ENCODE measurements around the gene MRPS7. TPM values are rescaled to one million over a fixed set of nuclear protein-coding genes. Genes with fewer than 3 reads are reported as not detected.

MRPS7 gene
- total and polyA plus RNA-seq, 9 of the 15 experiments (the other 6 are each of a cell fraction or from before 2014, with no cell fraction given), result 107 to 244 (median 132) TPM

GRCh38 chr17:75261336-75262111, at the start of gene MRPS7, which contains the start of gene GGA3 (continued):
- TF ChIP-seq, protein P1, sequence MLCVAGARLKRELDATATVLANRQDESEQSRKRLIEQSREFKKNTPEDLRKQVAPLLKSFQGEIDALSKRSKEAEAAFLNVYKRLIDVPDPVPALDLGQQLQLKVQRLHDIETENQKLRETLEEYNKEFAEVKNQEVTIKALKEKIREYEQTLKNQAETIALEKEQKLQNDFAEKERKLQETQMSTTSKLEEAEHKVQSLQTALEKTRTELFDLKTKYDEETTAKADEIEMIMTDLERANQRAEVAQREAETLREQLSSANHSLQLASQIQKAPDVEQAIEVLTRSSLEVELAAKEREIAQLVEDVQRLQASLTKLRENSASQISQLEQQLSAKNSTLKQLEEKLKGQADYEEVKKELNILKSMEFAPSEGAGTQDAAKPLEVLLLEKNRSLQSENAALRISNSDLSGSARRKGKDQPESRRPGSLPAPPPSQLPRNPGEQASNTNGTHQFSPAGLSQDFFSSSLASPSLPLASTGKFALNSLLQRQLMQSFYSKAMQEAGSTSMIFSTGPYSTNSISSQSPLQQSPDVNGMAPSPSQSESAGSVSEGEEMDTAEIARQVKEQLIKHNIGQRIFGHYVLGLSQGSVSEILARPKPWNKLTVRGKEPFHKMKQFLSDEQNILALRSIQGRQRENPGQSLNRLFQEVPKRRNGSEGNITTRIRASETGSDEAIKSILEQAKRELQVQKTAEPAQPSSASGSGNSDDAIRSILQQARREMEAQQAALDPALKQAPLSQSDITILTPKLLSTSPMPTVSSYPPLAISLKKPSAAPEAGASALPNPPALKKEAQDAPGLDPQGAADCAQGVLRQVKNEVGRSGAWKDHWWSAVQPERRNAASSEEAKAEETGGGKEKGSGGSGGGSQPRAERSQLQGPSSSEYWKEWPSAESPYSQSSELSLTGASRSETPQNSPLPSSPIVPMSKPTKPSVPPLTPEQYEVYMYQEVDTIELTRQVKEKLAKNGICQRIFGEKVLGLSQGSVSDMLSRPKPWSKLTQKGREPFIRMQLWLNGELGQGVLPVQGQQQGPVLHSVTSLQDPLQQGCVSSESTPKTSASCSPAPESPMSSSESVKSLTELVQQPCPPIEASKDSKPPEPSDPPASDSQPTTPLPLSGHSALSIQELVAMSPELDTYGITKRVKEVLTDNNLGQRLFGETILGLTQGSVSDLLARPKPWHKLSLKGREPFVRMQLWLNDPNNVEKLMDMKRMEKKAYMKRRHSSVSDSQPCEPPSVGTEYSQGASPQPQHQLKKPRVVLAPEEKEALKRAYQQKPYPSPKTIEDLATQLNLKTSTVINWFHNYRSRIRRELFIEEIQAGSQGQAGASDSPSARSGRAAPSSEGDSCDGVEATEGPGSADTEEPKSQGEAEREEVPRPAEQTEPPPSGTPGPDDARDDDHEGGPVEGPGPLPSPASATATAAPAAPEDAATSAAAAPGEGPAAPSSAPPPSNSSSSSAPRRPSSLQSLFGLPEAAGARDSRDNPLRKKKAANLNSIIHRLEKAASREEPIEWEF (CRISPR knock-in tag; IDR thresholded peaks at IDR 0.05), result no peak
- TF ChIP-seq CEBPB (tag; IDR thresholded peaks at IDR 0.05) (no peak), CREBBP (IDR thresholded peaks at IDR 0.05; ENCODE audit: low read depth, low read length) (no peak), SMARCA4 (IDR thresholded peaks at IDR 0.05) (no peak), PHF20 (IDR thresholded peaks at IDR 0.05; ENCODE audit: partially characterized antibody) (peak; percentile 98), SRSF7 (optimal IDR thresholded peaks at IDR 0.05; ENCODE audit: low read depth, low read length) (no peak), ESRRA (IDR thresholded peaks at IDR 0.05; ENCODE audit: borderline replicate concordance, low read depth) (peak; percentile 80; the same call in 1 of the 2 replicates), SRF (CRISPR knock-in tag; IDR thresholded peaks at IDR 0.05) (peak; percentile 47 to 91; a peak in 2 of 4 replicates), TEAD1 (CRISPR knock-in tag; IDR thresholded peaks at IDR 0.05) (peak in 1 of 2 experiments; percentile 78; a peak in 2 of 4 replicates), ZNF174 (CRISPR knock-in tag; IDR thresholded peaks at IDR 0.05) (no peak), NELFE (IDR thresholded peaks at IDR 0.05; ENCODE audit: insufficient read depth, insufficient read length) (no peak), ZNF263 (CRISPR knock-in tag; IDR thresholded peaks at IDR 0.05; ENCODE audit: borderline replicate concordance) (no peak; the same call in 1 of the 2 replicates), PTBP1 (IDR thresholded peaks at IDR 0.05; ENCODE audit: low read depth, low read length) (no peak), FOXA1 (IDR thresholded peaks at IDR 0.05; ENCODE audit: borderline replicate concordance) (no peak), FUS (optimal IDR thresholded peaks at IDR 0.05; ENCODE audit: low read depth, low read length) (no peak)
- TF ChIP-seq, protein P2, sequence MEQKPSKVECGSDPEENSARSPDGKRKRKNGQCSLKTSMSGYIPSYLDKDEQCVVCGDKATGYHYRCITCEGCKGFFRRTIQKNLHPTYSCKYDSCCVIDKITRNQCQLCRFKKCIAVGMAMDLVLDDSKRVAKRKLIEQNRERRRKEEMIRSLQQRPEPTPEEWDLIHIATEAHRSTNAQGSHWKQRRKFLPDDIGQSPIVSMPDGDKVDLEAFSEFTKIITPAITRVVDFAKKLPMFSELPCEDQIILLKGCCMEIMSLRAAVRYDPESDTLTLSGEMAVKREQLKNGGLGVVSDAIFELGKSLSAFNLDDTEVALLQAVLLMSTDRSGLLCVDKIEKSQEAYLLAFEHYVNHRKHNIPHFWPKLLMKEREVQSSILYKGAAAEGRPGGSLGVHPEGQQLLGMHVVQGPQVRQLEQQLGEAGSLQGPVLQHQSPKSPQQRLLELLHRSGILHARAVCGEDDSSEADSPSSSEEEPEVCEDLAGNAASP (IDR thresholded peaks at IDR 0.05), result no peak
- TF ChIP-seq, protein P3, sequence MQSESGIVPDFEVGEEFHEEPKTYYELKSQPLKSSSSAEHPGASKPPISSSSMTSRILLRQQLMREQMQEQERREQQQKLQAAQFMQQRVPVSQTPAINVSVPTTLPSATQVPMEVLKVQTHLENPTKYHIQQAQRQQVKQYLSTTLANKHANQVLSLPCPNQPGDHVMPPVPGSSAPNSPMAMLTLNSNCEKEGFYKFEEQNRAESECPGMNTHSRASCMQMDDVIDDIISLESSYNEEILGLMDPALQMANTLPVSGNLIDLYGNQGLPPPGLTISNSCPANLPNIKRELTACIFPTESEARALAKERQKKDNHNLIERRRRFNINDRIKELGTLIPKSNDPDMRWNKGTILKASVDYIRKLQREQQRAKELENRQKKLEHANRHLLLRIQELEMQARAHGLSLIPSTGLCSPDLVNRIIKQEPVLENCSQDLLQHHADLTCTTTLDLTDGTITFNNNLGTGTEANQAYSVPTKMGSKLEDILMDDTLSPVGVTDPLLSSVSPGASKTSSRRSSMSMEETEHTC (IDR thresholded peaks at IDR 0.05), result no peak

Measured in K562 (cell line).